Fibroblast of skin of back (primary cell): Measurements from ENCODE around the gene KCNIP4.
A peak's percentile ranks its signal among the peaks of the same experiment; 100 is the strongest.

Experiments used
- DNase-seq: peaks from one replicate; pipeline ENCODE4 v3.0.0-alpha.2; 2013

KCNIP4 gene

DNA sequence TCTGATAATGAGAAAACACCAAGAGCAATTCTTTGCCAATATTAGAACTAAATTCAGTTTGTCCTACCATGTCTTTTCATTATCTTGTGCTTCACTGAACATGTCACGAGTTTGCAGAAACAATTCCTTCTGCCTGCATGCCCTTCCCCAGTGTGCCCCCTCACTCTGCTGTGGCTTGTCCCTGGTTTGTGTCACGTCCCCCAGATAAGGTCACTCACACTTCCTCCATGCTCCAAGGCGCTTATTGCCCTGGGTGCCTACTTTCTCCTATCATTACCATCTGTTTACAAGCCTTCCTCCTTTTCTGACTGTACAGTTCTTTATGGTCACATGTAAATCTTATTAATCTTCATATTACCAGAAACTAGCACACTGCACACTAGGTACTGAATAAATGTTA, 394.1 kb downstream of the KCNIP4 start:
- no peak for DNase-seq

DNA sequence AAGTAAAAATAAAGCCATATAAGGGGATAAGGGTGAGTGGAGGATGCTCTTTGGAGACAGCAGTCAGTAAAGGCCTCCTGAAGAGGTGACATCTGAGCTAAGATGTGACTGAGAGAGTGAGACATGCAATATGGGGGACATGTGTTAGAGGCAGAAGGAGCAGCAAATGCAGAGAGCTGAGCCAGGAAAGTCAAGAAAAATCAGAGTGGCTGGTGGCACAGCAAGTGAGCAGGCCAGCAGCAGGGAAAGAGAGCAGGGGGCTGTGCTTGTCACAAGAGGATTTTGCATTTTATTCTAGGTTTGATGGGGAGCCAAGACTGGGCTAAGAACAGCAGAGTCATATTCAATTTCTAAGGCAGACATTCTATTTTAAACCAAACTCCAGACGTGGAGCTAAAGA, 394.5 kb downstream of the KCNIP4 start:
- no peak for DNase-seq

DNA sequence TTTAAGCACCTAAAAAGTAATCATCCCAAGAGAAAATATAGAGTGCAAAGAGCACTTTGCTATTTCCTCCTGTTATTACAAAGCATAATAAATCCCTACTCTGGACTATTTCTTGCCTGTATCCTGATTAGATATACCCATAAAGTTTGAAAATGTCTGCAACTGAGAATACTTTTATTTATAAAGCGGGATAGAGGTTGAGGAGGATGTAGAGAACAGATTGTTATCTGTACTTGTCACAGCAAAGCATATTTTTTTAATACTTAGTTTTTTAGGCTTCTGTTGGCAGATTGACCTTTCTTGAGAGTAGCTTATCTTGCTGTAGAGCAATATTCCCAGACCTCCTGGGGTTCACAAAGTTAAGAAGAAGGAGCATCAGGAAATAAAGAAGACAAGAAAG, 396.1 kb downstream of the KCNIP4 start:
- no peak for DNase-seq

DNA sequence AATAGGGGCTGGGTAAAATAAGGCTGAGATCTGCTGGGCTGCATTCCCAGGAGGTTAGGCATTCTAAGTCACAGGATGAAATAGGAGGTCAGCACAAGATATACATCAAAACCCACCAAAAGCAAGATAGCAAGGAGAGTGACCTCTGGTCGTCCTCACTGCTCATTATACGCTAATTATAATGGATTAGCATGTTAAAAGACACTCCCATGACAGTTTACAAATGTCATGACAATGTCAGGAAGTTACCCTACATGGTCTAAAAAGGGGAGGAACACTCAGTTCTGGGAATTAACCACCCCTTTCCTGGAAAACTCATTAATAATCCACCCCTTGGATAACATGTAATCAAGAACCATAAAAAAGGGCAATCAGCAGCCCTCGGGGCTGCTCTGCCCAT, 403.6 kb downstream of the KCNIP4 start:
- DNase-seq = no peak

DNA sequence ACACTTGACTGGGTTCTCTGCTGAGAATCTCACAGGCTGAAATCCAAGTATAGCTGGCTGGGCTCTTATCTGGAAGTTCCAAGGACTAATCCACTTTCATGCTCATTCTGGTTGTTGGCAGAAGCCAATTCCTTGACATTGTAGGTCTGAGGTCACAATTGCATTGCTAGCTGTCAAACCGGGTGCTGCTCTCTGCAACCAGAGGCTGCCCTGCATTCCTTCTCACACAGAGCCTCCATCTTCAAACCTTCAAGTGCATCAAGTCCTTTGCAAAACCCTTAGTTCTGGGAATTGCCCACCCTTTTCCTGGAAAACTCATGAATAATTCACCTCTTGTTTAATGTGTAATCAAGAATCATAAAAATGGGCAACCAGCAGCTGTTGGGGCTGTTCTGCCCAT, 404.2 kb downstream of the KCNIP4 start:
- DNase-seq = no peak

DNA sequence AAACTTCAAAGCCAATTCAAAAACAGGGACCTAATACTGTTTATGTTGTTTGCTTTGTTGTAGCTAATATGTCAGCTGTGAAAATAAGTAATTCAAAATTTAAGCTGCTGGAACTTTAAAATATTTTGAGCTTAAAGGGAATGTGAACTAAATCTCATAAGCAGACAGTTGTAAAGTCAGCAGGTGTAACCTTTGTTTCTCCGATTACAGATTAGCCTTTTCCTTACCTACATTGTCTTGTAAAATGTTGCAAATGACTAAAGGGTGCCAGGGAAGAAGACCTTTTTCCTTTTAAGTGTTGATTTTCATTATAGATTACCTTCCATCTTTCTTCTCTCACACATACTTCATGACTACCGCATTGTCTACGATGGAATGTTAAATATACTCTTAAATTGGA, 405.1 kb downstream of the KCNIP4 start:
- DNase-seq = no peak

DNA sequence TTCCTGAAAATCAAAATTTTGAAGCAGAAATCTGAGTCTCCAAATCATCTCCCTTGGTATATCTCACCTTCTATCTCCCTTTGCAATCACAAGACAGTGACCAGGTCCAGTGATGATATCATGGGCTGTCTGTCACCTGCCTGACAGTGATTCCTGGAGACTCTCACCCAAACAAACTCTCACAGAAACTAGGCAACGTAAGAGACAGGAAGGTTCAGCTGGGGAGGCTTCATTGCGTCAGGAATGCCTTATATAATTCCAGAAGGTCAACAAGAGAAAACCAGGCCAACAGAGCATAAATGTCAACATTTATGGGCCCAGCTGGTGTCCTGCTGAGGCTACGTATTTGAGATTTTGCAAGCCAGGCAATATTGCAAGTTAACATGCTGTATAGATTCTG, 412.7 kb downstream of the KCNIP4 start:
- DNase-seq = no peak

DNA sequence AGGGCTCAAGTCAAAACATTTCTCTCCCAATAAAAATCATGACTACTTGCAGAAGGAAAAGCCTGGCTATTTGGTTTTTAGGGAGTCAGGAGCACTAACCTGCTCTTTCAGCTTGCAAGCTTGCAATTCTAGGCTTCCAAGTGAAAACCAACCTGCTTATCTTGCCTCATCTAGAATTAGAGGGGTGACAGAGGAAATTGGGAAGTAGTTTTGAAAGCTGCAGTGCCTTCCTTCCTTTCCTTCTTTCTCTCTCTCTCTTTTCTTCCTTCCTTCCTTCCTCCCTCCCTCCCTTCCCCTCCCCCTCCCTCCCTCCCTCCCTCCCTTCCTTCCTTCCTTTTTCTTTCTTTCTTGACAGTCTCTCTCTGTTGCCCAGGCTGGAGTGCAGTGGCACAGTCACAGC, 417.5 kb downstream of the KCNIP4 start:
- no peak for DNase-seq

DNA sequence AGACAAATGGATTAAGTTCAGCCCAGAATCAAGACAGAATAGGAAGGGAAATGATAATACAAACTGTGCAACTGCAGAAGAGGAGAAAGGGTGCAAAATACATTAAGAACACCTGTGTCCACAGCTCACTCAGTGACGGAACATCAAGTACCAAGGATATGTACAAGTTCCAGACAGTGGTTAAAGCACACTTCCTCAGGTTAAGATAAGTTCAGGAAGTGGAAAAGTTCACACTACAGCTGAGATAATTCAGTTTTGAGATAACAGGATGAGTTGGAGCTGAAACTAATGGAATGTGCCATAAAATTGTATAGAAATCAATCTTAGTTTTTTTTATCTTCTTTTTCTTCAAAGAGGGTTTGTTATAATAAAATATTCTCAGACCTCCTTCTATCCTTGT, 419.4 kb downstream of the KCNIP4 start:
- no peak for DNase-seq

DNA sequence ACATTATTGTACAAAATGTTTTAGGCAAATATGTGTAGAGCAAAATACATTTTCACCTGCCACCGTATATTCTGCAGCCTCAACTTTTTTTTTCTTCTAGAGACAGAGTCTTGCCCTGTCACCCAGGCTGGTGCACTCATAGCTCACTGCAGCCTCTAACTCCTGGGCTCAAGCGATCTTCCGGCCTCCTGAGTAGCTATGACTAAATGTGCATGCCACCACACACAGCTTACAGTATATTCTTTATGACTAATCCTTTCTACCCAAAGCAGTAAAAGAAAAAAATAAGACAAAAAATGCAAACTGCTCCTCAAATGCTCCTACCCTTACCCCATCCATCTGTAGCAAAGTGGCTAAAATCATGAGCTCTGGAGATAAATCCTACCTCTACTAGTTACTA, 426.3 kb downstream of the KCNIP4 start:
- no peak for DNase-seq

DNA sequence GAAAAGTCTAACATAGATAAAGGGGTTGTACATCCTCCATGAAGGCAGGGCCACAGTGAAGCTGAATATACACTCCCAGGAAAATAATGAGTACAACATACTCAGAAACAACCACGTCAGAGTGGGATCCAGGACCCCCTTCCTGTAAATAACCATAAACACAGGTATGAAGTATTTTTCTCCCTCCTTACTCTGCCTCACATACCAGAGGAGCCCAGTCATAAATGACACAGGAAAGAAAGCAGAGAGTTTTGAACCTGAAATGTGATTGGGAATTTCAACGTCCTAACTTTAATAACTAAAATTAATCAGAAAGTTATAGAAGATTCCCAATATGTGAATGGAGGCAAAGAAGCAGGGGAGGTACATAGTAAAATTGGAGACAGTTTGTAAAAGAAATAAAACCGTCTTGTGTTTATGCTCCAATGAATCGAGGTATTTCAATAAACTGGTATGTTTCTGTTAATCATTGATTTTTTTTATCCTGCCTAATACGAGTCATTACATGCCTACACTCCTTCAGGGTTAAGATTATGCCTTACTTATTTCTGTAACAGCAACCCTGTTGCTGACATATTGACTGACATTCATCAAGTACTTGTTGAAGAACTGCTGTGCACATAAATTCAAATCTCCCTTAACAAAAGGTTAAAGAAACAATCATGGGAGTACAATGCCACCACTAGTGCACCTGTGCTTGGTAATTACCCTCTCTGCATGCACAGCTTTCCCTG, 431.3 kb downstream of the KCNIP4 start:
- DNase-seq = no peak

DNA sequence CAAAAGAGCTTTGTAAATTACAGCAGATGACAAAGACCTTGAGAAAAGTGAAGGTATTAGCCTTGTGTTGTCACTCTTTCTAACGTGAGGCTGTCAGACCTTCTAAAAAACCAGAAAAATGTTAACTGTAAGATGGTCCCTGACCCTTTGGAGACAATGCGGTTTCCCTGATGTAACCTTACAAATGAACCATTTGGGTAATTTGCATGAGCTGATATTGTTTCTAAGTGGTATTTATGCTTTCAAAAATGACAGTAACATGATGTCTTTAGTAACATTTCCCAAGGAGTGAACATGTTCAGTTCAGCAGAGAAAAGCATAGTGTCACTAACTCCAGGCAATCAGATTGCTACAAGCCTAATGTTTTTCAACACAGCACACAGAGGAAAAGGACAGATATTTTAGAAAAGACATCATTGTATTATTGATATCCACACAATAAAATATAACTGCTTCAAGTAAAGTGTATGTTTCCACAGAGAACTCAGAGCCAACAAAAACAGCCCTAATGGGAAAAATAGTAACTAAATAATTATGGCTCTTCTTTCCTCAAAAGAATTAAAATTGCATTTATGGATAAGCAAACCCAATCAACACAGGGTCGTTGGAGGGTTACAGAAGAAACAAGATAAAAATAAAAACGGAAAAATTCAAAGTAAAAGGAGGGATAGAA, 434.4 kb downstream of the KCNIP4 start:
- no peak for DNase-seq

DNA sequence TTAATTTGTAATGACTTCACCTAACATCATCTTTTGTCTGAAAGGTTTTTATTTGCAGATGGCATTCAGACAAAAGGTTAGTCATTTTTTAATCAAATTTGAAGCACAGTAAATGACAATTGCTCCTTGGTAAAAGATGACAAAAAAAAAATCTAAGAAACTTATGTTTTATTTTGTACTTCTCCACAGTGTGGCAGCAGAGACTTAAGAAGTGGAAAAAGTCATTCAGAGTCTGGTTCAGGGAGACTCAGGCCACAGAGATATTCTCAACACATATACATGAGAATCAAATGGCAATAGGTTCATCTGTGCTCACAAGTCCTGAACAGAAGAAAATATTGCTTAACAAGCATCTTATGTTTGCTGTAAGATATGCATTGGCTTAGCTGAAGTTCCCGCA, 436.2 kb downstream of the KCNIP4 start:
- peak; percentile 12 for DNase-seq

DNA sequence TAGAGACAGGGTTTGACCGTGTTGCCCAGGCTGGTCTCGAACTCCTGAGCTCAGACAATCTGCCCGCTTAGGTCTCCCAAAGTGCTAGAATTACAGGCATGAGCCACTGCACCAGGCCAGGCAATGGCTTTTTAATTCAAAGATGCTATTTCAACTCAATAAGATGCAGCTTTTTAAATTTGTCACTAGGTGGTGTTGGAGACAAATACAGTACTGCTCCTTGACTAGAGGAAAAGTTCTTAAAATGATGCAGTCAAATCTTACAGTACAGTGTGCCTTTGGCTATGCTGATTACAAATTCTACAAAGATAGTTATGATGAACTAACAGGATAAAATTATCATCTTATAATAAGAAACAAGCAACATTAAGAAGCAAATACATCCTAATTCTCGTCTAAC, 441.1 kb downstream of the KCNIP4 start:
- no peak for DNase-seq

DNA sequence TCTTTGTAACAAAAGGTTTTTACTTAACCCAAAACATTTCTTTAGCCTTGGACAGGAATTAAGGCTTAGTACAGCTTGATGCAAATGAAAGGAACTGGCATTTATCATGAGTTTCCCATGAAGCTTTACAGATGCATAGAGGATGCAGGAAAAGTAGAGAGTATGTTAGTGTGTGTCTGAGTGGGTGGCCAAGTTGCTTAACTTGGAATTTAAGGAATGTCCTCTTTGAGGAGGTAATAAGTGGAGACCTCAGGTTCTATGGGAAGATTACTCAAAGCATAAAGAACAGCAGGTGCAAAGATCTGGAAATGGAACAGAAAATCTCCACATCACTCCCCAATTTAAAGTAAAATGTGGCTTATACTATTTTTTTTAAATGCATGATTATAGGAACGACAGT, 457.9 kb downstream of the KCNIP4 start:
- no peak for DNase-seq

DNA sequence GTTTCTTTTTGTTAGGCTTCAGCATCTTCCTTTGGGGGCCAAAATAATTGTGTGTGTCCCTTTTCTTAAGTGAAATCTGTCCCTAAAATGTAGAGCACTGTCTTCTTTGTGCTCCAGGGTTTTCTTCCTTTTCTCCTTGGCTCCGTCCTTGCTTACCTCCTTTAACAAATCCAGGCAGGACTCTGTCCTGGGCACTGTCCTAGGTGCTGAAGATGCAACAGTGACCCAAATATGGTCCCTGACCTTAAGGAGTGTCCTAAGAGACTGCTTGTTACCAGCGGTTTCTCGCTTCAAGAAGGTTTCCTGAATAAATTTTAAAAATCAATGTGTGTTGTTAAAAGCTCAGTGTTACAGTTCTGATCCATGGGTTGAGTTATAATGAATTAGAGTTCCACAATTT, 471.8 kb downstream of the KCNIP4 start:
- peak; percentile 1 for DNase-seq

DNA sequence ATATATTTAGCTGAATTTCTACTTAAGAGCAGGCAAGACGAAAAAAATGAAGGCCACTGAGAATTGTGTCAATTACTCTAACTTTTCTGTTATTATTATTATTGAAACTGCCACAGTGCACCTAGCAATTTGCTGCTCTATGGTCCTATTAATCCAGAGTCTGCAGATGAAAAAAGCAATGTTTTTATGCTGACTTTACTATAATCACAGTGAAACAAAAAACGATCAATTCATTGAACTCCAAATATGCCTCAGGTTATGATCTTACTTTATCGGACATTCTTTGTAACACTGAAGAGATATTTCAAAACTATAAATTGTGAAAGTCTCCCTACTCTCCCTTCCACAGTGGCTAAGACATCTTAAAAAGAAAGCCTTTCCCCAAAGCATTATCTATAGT, 474.4 kb downstream of the KCNIP4 start:
- no peak for DNase-seq

DNA sequence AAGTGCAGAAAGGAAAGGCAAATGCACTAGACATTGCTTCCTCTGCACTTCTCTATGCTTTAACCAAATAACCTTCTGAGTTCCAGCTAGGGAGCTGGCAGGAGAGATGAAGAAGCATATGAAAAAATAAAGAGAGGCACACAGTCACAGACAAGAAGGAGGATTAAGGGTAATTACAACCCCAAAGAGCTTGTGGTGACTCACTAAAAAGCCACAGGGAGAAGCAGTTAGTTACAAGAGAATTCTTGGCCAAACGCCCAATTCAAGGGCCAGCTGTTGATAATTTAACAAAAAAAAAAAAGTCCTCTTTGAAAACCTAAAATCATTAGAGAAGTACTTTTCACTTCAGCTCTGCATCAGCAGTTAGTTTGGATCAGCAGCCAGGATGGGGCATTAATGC, 478.0 kb downstream of the KCNIP4 start:
- DNase-seq = peak; percentile 12

DNA sequence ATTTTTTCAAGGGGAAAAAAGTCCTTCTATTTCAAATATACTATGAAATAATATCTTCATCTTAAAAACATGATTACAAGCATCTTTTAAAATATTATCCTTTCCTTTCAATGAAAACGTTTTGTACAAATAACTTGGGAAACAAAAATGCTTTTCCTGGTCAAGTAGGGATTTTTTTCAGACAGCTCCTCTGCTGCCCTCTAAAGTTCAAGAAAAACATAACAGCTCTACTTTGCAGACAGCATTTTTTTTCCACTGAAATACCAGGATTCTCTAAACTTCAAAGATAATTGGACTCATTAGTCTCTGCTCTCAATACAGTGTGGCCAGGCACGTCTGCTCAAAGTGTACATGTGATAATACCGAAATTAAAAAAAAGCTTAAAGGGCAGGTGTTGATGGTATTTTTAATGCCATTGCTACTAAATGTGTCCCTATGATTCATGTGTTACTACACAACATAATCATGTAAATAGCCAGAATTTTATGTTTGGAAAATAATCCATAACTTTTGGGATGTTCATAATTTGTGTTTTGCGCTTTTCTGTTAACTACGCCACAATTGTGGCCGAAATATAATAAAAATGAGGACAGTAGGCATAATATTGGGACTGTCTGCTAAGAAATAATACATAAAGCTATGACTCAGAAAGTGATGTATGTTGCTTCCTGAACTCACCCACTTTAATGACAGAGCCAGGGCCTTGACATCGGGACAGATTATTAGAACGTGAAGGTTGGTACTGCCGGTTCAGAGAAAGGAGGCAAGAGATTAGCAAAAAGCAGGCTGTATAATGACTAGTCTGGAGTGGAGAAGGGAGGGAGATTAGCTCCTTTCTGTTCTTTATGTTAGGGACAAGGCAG, 478.9 kb downstream of the KCNIP4 start:
- DNase-seq = peak; percentile 6

DNA sequence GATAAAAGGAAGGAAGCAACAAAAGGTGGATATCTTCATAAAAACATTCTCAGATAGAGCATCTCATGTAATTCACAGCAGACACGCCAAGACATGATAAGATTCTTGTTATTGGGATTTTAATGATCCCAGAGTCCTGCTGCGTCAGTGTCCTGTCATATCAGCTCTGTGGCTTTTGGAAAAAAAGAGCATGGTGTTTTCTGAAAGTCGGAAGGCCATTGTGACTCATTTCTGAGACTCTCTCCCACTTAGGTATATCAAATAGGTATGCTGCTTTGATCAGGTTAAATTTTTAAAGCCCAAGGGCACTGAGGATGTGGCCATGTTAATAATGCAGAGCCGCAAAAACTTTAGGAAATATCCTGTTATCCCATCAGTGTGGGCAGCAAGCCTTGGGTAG, 481.0 kb downstream of the KCNIP4 start:
- no peak for DNase-seq

DNA sequence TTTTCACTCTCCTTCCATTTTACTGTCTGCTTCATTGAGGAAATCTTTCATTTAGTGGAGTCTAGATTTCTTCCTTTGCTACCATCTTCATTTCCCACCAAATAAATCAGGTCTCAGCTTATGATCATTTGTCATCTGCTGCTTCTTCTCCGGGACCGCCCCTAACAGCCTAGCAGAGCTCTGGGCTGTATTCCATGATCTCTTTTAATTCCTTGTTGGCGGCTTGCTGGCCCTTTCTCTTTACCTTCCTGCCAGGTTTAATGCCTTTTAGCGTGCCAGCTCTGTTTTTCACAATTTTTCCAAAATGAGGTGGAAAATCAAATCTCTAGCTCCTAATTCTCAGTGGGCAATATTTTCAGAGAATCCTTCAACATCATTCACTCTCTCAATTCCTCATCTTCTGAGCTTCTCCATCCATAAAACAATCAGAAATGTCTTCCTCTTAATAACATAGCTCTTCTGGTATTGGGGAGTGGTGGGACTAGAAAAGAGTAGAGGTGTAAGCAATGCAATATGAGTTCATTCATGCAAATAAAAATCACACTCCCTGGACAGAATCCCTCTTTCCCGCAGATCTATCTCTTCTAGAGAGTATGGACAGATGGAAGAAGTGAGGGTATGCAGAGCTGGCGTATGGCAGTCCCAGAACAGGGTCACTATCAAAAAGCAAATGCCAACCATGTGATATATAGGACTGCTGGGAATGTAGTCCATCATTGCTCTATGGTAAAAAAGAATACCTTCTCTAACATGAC, 491.3 kb downstream of the KCNIP4 start:
- no peak for DNase-seq

DNA sequence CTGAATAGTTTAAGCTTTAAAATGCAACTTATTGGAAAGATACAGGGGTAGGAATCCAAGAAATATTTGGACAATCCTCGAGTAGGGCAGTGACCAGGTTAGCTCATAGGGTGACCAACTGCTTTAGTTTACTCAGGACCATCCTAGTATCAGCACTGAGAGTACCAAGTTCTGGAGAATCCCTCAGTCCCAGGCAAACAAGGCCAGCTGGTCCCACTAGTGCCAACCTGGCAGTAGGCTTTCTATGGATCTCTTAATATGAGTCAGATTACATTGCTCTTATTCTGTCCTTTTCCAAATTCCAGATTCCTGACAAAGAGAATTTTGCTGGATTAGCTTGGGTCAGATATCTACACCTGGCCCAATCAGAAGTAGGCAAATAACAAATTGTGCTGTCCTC, 493.7 kb downstream of the KCNIP4 start:
- no peak for DNase-seq

DNA sequence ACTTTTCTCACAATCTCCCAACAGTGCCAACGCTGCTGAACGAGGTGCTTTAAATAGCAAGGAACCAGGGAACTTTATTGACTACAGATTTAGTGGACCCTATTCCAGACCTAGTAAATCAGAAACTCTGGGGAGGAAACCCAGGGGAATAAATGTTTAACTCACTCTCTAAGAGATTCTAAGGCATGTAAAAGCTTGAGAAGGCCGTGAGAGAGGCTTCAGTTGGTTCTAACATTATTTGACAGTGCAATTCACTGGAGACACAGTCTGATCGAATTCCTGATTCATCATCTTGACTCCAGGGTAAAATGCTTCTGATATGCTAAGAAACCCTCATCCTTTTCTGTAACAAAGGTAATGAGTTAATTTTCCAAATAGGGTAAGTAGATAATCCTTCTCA, 494.4 kb downstream of the KCNIP4 start:
- no peak for DNase-seq
